GM18907 (cell line): ENCODE results near the gene DNASE1.
"Not testable (repeated sequence)": the region's sequence is repeated elsewhere in the genome, so short reads cannot be mapped to it uniquely, and the experiment has no call there.

Source experiments
- ATAC-seq: cut with Tn5 transposase; IDR thresholded peaks from one replicate; pipeline ENCODE4 v1.9.1; 2021; ENCODE audit warnings: mild to moderate bottlenecking, moderate library complexity; ENCODE audit not compliant: unreplicated experiment

Gene DNASE1, protein sequence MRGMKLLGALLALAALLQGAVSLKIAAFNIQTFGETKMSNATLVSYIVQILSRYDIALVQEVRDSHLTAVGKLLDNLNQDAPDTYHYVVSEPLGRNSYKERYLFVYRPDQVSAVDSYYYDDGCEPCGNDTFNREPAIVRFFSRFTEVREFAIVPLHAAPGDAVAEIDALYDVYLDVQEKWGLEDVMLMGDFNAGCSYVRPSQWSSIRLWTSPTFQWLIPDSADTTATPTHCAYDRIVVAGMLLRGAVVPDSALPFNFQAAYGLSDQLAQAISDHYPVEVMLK

DNA sequence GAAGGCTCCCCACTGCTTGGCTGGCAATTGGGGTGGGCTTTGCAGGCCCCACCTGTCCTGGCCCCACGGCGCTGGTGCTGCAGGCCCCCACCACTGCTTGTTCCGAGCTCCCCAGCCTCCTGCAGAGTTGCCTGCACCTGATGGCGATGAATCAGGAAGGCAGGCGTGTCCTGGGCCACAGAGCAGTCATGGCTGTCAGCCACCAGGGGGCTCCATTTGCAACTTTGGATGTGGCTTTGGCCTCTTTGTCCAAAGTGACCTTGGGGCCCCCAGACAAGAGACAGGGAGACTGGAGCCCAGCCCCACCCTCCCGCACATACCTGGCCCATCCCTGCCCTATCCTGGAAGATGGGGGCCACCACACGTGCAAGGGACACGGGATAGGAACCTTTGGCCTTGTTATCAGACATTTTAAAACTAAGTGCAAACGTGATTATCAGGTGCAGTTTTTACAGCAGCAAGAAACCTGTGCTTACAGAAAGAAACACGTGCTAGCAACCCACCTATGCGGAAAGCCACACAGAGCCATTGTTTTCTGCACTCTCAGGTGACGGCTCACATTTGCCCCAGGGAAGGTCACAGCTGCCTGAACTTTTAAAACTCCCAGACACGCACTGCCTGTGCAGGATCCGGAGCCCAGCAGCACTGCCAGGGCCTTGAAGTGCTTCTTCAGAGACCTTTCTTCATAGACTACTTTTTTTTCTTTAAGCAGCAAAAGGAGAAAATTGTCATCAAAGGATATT lies at the start of gene DNASE1:
TSS of gene DNASE1 (plus strand) at position 443 of the 743 bp plus-strand sequence. CDS start 683 bp downstream, outside the sequence.
- no peak for ATAC-seq

DNA sequence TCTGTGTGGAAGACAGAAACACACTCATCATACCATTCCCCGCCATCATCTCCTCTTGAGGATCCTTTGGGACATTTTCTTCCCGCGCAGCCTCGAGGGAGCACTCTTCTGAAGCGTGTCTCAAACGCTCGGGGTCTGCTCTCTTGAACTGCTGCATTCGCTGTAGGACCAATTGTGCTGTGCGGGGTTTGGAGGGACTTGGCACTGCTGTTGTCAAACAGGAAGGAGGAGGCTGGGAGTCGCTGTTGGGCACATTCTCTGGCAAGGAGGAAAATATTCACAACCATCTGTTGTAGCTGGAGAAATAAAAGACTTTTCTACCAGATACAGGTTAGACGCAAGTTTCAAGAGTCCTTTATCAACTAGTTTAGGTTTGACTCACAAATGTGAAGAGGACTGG lies 48.0 kb upstream of the DNASE1 start:
- ATAC-seq = no peak

DNA sequence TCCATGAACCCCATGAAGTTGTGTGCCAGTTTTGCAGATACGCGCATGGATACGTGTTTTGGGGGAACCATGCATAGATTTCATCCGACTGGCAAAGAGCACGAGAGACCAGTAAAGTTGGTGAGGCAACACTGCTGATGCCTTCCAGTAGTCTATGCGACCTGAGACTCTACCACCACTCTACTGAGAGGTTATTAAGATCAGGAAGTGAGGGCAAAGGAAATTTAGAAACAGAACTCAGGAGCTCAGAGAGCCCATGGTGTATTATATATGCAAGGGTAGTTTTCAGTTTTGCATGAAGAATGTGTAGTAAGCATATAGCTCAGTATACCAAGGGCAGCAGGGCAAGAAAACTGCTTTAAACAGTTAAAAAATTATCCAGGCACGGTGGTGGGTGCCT lies 47.3 kb upstream of the DNASE1 start:
- ATAC-seq = no peak

DNA sequence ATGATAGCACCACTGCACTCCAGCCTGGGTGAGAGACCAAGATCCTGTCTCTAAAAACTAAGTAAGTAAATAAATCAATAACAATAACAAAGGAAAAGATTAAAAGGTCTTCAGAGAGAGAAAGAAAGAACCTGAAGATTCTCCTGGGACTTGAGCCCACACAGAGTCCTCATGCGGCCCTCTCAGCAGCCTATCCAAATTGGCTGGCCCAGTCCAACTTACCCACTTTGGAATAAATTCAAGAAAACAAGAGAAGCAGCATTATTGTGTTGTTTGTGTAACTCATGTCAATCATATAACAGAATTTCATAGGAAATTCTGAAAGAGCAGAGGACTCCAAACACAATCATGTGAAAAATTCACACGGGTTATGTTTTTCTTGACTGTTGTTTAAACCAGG lies 46.9 kb upstream of the DNASE1 start:
- no peak for ATAC-seq

DNA sequence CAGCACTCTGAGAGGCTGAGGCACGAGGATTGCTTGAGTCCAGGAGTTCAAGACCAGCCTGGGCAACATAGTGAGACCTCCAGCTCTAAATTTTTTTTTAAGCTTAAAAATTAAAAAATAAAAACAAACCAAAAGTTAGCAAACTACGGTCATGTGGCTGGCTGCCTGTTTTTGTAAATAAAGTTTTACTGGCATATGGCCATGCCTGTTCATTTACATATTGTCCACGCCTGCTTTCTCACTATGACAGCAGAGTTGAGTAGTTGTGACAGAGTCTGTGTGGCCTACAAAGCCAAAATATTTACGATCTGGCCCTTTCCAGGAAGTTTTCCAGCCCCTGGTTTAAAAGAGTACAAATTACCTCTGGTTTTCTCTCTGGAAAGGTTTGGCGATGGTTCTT lies 46.4 kb upstream of the DNASE1 start:
- ATAC-seq = no peak

DNA sequence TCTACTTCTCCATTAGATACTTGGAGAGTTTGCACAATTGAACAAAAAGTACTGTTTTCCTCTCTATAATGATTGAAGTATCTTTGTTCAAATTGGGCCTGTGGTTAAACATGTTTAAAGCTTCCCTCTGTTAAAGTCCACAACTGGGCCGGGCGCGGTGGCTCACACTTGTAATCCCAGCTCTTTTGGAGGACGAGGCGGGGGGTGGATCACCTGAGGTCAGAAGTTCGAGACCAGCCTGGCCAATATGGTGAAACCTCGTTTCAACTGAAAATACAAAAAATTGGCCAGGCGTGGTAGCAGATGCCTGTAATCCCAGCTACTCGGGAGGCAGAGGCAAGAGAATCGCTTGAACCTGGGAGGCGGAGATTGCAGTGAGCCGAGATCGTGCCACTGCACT lies 45.5 kb upstream of the DNASE1 start:
- ATAC-seq = not testable (repeated sequence)

DNA sequence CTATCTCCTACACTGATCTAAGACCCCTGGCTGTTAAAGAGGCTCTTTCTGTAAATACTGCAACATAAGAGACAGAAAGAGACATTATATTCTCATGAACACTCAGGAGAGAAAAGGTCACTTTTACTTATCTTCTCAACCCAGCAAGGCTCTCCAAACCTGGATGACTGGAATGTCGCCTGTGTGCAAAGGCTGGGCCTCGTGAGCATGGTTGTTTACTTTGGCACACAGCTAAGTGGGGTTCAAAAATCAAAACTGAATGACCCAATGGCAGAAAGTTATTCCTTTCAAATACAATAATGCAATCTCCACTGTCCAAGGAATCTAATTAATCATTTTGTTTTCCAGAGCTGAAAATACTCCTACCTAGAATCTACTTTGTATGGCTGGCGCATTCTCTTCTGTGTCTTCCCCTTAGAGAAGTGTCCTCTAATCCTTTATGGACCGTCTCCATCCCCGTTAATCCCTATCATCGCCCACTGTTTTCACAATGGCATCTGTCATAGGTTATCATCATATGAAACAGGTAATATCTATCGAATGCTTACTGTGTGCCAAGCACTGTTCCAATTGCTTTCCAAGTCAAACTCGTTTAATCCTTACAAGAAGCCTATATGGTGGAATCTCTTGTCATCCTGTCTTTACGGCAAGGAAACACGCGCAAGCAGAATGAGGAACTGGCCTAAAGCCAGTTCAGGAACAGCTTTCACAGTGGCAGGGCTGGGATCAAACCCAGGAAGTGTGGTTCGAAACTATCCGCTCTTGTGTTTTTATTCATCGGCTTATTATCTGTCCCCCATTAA lies 44.4 kb upstream of the DNASE1 start:
- ATAC-seq = no peak

DNA sequence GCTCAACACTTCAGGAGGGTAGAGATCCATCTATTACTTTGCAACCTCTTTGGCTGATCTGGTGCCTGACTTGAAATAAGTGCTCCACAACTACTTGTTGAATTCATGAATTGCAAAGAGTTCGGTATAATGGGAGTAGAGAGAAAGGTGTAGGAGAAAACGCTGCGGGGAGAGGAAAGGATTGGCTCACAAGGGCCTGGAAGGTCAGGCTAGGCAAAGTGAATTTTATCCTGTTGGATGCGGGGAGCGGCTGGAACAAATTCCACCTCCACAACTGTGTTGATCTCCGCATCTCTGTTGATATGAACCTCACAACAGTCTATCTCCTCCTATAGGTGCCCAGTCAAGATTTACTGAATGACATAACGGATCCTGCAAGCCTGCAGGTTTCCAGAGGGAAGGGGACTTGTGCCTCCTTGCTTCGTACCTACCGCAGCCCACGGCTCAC lies 43.8 kb upstream of the DNASE1 start:
- peak; percentile 15 for ATAC-seq

DNA sequence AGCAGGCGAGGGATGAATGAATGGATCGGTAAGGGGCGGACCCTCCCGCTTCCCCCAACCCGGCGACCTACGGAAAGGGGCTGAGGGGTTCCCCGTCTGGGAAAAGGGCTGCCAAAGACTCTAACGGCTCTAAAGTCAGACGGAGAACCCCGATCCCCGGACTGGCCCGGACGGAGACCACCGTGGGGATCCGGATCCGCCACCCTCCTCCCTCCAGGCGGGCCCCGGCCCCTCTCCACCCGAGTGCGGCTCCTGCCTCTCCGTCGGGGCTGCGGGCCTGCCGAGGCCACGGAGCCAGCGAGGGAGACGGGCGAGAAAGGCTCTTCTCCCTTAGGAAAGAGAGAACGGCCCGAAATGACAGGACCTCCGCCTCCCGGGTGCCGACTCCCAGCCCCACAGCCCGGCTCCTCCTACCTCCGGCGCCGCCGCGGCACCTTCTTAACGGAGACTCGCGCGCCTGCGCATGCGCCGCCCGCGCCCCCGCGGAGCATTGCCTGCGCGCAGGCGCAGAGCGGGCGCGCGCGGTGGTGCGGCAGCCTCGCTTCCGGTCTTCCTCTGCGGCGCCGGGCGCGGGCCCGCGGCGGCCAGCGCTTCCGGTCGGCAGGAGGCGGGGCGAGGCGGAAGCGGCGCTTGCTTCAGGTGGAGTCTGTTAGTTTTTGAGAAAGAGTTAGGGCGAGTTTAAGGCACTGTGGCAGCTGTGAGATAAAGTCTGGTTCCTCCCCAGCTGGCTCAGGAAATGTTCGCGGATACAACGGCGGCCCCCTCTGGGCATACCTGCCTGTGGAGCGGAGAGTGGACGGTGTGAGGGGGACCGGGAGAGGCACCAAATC lies 43.1 kb upstream of the DNASE1 start, which contains the start of gene SLX4:
TSS of gene SLX4 (minus strand) at position 461 of the 830 bp plus-strand sequence. CDS start 2,642 bp downstream, outside the sequence.
- ATAC-seq = peak; percentile 82

DNA sequence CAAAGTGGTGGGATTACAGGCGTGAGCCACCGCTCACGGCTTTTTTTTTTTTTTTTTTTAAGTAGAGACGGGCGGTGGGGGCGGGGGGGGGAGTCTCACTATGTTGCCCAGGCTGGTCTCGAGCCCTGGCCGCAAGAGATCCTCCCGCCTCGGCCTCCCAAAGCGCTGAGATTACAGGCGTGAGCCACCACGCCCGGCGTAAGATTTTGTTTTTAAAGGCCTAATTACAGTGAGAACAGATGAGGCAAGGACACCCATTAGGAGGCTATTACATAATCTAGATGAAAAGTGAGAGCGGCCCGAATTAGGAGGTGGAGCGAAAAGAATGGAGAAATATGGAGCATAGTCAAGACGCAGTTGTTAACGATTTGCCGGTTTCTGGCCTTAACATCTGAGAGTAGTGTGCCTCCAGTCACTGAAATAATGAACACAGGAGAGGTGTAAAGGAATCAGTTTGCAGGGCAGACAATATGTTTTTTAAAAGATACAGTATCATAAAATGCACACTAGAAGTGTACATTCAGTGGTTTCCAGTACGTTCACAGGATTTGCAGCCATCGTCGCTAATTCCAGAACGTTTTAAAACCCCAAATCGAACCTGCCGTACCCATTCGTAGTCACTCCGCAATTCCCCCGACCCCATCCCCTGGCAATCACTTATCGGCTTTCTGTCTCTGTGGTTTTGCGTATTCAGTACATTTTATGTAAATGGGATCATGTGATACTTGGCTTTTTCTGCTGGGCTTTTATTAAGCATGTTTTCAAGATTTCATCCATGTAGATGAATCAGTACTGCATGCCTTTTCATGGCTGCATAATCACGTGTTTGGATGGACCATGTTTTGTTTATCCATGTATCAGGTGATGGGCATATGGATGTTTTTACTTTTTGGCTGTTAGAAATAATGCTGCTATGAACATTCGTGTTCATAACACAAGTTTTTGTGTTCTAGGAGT lies 41.7 kb upstream of the DNASE1 start:
- no peak for ATAC-seq

DNA sequence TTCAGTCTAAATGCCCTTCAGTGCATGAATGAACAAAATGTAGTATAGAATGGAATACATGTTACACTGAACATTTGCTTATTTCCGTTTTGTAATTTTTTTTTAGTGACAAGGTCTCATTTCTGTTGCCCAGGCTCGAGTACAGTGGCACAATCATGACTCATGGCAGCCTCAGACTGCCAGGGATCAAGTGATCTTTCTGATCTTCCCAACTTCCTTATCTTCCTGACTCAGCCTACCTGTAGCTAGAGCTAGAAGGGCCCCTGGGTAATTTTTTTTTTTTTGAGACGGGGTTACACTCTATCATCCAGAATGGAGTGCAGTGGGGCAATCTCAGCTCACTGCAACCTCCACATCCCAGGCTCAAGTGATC lies 35.7 kb upstream of the DNASE1 start:
- no peak for ATAC-seq

DNA sequence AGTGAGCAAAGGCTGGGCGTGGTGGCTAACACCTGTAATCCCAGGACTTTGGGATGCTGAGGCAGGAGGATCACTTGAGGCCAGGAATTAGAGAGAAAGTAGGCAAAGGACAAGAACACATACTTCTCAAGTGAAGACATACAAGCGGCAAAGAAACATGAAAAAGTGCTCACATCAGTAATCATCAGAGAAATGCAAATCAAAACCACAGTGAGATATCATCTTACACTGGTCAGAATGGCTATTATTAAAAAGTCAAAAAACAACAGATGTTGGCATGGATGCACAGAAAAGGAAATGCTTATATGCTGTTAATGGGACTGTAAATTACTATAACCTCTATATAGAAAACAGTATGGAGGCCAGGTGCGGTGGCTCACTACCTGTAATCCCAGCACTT lies 30.8 kb upstream of the DNASE1 start:
- no peak for ATAC-seq

DNA sequence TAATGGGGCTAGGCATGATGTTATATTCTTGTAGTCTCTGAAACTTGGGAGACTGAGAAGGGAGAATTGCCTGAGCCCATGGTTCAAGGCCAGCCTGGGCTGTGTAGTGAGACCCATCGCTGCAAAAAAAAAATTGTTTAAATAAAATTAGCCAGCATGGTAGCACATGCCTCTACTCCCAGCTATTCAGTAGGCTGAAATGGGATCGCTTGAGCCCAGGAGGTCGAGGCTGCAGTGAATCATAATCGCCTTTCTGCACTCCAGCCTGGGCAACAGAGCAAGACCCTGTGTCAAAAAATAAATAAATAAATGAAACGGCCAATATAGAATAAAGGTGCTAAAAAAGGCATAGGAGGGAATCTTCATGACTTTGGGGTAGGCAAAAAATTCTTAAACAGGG lies 29.2 kb upstream of the DNASE1 start:
- no peak for ATAC-seq

DNA sequence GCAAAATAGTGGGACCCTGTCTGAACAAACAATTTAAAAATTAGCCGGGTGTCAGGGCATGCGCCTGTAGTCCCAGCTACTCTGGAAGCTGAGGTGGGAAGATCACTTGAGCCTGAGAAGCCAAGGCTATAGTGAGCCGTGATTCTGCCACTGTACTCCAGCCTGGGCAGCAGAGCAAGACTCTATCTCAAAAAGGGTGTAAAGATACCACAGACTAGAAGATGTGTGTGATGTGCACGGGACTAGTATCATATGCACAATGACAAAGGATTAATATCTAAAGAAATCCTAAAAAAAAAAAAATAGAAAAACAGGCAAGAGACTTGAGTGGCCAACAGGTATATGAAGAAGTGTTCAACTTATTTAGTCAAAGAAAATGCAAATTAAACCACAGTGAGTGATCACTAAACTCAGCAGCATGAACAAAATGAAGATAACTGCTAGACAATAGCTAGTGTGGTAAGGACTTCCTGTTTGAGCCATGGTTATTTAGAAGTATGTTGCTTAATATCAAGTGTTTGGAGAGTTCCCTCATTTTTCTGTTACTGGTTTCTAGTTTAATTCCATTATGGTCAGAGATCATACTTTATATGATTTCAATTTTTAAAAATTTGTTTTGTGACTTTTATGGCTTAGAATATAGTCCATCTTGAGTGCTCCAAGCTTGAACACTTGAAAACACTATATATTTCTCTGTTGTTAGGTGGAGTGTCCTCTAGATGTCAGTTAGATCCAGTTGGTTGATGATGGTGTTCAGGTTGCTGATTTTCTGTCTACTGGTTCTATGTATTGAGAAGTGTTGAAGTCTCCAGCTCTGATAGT lies 28.4 kb upstream of the DNASE1 start:
- peak; percentile 54 for ATAC-seq

DNA sequence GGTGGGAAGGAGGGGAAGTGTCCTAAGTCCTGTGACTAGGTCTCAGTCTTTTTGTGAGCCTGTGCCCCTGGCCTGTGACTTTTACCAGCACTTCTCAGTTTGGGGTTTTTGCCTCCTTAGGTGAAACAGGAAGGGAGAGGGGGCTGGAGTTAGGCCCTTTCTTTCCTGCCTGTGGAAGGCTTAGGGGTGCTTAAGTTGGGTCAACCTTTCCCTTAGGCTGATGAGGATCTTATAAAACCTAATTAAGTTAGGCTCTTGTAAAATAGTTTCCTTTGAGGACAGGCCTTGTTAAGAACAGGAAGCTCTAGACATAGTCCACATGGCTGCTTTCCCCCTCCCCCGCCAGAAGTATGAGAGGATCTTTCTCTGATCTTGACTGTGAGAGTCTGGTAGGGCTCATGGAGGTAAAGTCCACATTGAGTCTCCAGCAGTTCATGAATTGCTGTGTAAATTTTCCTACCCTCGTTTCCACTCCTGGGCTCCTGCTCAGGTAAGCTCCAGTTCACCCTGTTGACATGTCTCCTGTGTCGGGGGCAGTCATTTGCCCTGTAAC lies 17.0 kb upstream of the DNASE1 start:
- ATAC-seq = no peak

DNA sequence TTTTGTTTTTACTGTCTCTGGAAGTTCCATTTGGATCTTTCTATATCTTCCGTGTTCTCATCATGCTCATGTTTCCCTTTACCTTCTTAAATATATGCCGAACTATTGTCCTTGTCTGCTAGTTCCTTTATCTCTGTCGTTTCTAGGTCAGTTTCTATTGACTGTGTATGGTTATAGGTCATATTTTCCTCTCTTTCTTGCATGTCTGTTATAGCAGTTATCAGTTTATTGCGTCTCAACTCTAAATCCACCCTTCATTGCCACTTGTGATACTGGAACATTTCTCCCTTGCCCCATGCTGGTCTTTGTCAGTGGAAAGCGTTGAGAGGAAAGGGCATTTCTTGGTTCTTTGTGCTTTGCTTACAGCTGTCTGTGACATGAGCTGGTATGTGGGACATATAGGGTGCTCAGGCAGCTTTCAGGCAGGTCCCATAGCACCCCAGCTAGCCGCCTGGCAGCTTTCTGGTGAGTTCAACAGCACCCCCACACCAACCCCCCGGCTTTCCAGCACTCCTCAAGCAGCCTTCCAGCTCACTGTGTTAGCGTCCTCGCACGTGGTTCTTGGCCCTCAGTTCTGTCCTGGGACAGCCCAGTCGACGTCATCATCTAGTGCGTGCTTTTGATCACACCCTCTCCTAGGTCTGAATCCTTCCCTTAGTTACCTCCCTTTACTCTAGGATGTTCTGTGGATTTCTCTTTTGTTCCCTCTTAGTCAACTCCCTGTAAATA lies 15.4 kb upstream of the DNASE1 start:
- no peak for ATAC-seq

DNA sequence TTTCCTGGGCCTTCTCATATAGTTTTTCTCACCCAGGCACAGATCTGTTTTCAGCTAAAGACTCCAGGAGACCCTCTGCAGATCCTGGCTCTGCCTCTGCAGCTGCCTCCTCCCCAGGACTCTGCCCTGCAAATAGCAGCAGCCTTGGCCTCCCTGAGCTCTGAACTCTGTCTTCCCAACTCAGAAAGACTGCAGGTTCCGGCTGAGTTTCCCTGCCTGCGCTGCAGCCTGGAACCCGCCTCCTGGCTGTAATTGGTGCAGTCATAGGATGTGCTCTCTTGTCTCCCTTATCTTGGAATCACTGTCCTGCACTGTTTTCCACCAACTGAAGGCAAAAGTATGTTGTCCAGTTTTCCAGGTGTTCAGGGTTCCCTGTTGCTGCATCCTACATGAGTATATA lies 14.3 kb upstream of the DNASE1 start:
- ATAC-seq = no peak
